ENCODE data around the gene DENND5B.
"Not testable (repeated sequence)": the region's sequence is repeated elsewhere in the genome, so short reads cannot be mapped to it uniquely, and the experiment has no call there.

The DENND5B gene

DNA sequence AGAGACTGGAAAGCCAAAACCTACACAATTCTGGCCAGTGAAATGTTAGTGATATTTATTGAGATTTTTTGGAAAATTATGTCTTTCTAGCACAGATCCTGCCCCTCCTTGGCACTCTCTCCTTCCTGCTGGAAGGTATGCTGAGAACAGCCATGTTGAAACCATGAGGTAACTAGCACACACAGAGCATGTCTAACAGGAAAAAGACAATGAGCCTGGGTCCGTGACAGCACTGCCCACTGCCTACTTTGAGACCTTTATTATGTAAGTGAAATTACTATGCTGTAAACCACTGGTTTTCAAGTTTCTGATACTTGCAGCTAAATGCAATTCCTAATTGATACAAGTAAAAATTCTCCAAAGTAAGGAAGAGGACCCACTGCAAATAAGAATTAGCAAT is 183.4 kb downstream of the DENND5B start:
- no peak overlapping the region for H3K4me3 ChIP-seq
- no peak overlapping the region for H3K27ac ChIP-seq

DNA sequence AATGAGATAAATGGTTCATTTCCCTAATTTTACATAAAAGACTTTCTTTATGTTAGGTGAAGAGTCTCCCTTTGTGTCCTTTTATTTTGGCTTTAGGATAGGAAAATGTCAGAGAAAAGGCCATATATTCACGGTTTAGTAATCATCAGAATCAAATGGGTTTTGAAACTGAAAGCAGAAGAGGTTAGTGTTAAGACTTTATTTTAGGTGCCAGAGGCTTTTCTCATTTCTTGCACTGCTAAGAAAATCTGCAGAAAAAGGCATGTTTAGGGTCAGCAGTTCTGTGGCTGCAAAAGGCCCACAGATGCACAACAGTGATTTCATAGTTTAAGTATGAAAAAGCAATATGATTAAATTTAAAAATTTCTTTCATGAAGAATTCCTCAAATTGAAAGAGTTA is 184.6 kb downstream of the DENND5B start:
- no peak overlapping the region for H3K4me3 ChIP-seq
- H3K27ac ChIP-seq = no peak overlapping the region

DNA sequence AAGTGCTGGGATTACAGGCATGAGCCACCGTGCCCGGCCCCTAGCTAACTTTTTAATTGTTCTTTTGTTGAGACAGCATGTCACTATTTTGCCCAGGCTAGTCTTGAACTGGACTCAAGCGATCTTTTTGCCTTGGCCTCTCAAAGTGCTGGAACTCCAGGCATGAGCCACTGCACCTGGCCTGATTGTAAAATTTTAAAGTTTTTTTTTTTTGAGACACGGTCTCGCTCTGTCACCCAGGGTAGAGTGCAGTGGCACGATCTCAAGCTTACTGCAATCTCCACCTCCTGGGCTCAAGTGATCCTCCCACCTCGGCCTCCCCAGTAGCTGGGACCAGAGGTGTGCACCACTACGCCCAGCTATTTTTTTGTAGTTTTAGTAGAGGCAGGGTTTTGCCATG is 185.9 kb downstream of the DENND5B start:
- H3K4me3 ChIP-seq = no peak overlapping the region
- no peak overlapping the region for H3K27ac ChIP-seq

DNA sequence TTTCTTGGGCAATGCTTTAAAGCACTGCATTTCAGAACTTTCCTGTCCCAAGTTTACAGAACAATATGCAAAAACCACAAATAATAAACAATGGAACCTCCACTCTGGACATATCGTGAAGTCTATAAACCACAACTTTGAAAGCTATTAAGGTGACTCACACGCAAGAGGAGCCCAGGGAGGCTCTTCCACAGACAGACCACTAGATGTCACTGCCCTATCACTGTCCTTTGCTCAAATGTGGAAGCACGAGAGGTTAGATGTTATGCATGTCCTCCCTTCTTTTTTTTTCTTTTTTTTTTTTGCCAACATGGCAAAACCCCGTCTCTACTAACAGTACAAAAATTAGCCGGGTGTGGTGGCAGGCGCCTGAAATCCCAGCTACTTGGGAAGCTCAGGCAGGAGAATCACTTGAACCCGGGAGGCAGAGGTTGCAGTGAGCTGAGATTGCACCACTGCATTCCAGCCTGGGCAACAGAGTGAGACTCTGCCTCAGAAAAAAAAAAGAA is 187.8 kb downstream of the DENND5B start:
- H3K27ac ChIP-seq, H3K4me3 ChIP-seq: not testable (repeated sequence)

DNA sequence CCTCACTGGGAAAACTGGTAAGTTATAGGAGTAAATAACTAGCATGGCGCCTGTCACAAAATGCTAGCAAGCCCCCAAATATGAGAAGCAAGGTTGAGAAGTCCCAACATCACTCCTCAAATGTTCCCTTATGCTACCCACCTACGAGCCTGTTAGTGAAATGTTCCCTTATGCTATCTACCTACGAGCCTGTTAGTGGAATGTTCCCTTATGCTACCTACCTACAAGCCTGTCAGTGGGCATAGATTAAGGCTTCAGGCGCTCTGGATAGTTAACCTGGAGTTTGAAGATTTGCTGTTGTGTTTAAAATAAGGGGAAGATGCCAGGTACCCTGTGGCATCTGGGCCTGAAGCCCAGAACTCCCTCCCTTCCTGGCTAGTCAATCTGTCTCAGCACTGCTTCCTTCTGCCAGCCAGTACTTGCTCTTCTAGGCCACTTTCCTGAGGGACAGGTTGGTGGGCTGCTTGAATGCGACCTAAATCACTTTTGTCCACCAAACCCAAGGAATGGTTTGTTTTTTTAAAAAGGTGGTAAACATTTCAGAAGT is 197.9 kb downstream of the DENND5B start:
- no peak overlapping the region for H3K27ac ChIP-seq
- H3K4me3 ChIP-seq = no peak overlapping the region

DNA sequence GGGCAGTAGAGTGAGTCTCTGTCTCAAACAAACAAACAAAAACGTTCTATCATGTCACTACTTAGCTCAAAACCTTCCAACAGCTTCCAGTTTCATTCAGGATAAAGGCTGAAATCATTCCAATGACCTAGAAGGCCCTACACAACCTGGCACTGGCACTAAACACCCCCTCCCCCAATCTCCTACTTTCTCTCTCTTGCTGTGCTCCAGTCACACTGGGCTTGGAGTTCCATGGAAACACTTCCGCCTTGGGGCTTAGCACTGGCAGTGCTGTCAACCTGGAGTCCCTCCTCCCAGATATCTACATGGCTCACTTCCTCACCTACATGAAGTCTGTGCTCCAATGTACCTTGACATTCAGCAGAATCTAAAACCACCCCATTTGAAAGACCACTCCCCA is 199.9 kb downstream of the DENND5B start:
- H3K27ac ChIP-seq = no peak overlapping the region

DNA sequence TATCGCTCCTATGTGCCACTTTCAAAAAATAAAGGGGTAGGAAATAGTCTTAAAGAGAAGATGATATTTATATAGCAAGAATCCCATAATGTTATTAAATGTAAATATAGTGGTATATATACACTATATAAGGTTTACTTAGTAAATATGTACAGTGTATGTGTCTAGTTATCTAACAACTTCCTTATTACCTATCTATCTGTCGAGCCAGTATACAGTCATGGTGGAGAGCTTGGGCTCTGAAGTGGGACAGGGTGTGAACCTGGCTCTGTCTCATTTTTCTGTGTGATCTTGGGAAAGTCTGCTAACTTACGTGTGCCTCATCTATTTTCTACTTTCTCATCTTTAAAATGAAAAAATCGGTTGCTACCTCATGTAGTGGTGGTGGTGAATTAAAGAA is 202.2 kb downstream of the DENND5B start:
- Histone ChIP-seq H3K27ac (no peak overlapping the region), H3K4me3 (no peak overlapping the region)

More for the DNA sequence above, 199.9 kb downstream of the DENND5B start:
- H3K4me3 ChIP-seq = no peak overlapping the region

DNA sequence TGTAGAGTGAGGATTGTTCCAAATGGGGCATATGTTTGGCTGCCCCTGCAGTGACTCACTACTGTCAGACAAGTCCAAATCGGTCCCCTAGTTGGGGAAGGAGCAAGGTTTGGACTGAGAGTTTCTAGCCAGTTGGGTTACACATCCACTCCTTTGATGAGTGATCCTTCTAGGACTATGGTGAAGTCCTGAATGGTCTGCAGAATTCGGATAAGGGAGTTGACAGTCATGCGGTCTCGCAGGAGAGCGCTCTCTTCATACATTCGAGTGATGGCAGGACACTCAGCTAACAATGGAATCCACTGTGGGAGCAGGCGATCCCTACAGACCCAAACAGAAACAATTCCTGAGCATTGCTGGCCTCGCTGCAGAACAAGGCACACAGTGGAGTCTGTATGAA is 203.5 kb downstream of the DENND5B start:
- Histone ChIP-seq H3K4me3 (no peak overlapping the region), H3K27ac (no peak overlapping the region)

DNA sequence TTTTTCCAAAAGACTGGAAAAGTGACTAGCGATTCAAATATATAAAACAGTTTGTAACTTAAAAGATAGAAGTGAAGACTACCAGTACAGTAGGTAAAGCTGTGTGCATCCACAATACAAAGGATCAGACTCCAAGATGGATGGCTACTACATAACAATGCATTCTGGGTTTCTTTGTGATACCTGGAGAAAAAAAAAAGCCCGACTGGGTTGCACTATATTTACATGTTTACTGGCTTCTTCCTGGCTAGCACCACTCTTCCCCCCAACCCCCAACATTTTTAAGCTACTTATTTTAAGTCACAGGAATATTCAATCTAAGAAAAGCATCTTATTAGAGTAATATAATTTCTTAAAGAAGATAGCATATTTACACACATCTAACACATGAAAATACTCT is 203.9 kb downstream of the DENND5B start:
- no peak overlapping the region for H3K4me3 ChIP-seq
- no peak overlapping the region for H3K27ac ChIP-seq

DNA sequence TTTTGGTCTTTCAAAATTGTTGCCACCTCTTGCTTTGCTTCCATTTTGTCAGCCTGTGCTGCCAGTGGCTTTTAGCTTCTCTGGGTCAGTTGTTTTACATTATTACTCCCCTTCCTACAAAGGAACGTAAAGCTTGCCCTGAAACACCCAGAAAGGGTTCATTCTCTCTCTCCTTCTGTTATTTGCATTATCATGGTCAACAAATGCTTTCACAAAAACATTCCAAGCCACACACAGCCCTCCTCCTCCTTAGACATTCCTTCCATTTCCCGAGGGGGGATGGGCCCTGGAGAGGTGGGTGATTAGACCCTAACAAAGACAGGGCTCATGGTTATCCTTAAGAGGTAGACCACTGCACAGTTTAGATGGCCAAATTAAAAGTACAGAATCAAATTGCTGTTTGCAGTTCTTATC is 204.6 kb downstream of the DENND5B start:
- Histone ChIP-seq H3K27ac (no peak overlapping the region), H3K4me3 (no peak overlapping the region)

DNA sequence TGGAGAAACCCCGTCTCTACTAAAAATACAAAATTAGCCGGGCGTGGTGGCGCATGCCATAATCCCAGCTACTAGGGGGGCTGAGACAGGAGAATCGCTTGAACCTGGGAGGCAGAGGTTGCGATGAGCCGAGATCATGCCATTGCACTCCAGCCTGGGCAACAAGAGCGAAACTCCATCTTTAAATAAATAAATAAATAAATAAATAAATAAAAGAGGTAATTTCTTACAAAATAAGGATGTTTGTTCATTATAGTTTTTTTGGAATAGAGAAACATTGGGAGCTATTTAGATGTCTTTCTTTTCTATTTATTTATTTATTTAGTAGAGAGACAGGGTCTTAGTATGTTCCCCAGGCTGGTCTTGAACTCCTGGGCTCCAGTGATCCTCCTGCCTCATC is 213.7 kb downstream of the DENND5B start:
- H3K4me3 ChIP-seq, H3K27ac ChIP-seq: not testable (repeated sequence)

DNA sequence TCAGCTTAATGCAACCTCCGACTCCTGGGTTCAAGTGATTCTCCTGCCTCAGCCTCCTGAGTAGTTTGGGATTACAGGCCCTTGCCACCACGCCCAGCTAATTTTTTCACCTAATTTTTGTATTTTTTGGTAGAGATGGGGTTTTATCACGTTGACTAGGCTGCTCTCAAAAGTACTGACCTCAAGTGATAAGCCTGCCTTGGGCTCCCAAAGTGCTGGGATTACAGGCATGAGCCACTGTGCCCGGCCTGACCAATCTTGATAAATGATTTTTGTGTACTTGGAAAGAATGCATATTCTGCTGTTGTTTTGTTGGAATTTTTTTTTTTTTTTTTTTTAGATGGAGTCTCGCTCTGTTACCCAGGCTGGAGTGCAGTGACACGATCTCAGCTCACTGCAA is 215.5 kb downstream of the DENND5B start:
- not testable (repeated sequence) for H3K27ac ChIP-seq, H3K4me3 ChIP-seq

DNA sequence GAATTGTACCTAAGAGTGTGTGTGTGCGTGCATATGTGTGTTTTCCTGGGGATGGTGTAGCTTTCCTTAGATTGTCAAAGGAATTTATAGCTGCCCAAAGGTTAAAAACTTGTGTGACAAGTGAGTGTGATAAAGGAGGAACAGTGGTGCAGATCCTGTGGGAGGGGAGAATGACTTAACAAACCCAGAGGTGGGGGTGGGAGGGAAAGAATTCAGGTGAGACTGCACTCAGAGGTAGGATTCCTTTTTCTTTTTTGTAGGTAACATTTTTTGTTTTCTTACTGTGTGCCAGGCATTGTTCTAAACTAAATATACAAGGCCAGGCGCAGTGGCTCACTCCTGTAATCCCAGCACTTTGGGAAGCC is 219.7 kb downstream of the DENND5B start:
- no peak overlapping the region for H3K27ac ChIP-seq
- no peak overlapping the region for H3K4me3 ChIP-seq

DNA sequence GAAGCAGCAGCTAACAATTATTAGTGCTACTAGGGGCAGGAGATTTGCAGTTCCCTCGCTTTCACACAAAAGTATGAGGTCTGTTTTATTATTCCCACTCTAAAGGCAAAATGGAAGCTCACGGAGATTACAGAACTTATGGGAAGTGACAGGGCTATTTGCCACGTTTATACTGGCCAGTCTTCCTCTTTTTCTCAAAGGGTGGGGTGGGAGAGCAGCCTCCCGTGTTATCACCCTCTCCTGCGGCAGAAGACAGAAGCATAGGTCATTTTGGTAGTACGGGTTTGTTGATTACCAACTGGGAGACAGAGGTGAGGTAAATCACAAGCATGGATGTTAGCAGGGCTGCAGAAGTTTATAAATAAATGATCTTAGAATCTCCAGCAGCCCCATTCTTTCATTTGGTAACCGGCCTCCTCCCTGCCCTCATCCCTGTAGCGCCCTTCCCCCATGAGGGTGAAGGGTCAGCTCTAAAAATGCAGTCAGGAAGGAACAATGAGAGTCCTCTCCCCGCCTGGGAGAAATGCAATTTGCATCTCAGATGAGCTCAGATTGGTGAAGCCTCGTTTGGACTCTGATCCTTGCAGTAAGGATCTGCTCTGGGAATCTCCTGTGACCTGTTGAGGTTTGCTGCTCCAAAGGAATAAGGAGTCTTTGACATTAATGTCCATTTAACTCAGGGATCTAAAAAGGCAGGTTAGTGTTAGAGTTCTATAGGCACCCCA is 220.2 kb downstream of the DENND5B start:
- Histone ChIP-seq H3K27ac (peak overlapping the region in 8 of 21 experiments; percentile 13 to 69 (median 34)), H3K4me3 (peak overlapping the region in 4 of 7 experiments; percentile 8 to 31 (median 12))

DNA sequence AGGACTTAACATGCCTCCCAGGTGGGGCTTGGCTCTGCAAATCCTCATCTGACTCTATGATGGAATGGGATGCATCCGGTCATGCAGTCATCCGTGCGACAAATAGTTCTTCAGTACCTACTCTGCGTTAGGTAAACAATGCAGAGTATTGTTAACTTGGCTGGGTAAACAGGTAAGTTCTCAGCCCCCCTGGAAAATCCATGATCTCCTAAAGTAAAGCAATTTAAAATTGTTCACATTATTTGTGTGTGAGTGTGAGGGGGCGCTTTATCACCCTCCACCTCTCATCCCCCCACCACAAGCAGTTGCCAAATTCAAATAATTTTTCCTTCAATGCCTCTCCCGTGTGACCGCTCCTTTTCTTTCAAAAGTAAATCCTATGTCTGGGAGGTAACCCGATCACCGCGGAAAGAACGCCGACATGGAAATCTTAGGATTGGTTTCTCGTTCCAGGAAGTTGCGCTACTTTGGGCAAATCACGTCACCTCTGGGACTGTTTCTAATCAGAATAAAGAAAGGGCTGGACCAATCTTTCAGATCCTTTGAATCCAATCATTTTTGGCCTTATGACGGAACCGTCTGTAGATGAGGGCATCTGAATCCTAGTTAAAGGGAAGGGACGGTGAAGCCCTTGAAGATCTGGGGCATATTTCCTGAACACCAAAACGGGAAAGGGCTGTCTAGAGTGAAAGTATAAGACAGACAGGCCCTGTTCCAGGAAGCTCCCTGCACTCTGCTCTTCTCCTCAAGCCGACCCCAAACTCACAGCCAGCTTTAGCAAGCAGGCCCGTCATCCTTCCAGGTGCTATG is 221.0 kb downstream of the DENND5B start:
- peak overlapping the region in 9 of 21 experiments; percentile 13 to 69 (median 35) for H3K27ac ChIP-seq

DNA sequence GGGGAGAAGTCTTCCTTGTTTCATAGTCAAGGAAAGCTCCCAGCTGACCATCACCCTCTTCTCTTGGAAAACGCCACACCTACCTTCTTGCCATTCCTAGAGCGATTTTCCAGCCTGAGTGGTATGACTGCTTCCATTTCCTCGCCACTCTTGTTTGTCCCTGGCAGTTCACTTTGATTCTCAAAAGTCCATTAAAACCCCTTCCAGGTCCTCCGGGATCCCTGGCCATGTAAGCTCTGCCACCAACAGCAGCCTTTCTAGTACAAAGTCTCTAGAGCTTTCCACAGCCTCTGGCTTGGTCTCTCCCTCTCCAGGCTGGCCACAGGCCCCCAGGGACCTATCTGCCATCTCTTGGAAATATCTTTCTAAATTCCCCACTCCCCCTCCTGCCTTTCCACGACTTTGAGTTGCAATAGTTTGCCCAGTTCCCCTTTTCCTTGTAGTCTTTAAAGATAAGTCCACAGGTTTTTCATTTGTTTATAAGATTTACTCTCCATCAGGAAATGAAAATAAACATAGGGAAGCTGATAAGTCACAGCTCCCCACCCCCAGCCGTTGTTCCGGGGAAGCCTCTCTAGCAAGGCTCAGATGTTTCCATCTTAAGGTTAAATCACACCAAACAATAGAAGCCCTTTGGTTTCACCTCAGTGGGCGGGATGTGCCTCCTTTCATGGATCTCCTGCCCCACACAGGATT is 222.1 kb downstream of the DENND5B start:
- Histone ChIP-seq H3K4me3 (no peak overlapping the region), H3K27ac (peak overlapping the region in 2 of 21 experiments; percentile 23 to 59)

More for the DNA sequence above, 221.0 kb downstream of the DENND5B start:
- H3K4me3 ChIP-seq = peak overlapping the region in 6 of 7 experiments; percentile 0 to 31 (median 10)

DNA sequence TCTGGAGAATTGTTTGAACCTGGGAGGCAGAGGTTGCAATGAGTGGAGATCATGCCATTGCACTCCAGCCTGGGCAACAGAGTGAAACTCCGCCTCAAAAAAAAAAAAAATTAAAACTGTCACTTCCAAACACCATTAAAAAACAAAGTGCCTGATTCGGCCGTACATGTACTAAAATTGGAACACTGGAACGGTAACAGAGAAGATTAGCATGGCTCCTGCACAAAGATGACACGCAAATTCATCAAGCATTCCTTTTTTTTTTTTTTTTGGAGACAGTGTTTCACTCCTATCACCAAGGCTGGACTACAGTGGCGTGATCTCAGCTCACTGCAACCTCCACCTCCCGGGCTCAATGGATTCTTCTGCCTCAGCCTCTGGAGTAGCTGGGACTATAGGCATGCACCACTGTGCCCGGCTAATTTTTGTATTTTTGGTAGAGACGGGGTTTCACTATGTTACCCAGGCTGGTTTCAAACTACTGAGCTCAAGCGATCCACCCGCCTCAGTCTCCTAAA is 224.8 kb downstream of the DENND5B start:
- no peak overlapping the region for H3K27ac ChIP-seq
- no peak overlapping the region for H3K4me3 ChIP-seq

DNA sequence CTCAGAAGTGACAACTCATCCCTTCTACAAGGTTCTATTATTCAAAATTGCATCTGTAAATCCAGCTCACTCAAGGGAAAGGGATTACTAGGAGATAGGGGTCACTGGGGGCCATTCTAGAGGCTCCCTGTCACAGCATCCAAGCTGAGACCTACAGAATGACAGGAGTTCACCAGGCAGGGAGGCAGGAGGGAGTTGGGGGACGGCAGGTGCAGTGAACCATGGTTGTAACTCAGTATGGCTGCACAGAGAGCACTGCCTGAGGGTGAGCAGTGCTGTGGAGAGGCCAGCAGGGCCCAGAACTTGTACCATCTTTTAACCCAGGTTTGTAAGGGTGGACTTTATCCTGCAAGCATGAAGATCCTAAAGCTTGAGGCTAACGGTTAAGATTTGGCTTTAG is 227.1 kb downstream of the DENND5B start:
- no peak overlapping the region for H3K4me3 ChIP-seq
- no peak overlapping the region for H3K27ac ChIP-seq

DNA sequence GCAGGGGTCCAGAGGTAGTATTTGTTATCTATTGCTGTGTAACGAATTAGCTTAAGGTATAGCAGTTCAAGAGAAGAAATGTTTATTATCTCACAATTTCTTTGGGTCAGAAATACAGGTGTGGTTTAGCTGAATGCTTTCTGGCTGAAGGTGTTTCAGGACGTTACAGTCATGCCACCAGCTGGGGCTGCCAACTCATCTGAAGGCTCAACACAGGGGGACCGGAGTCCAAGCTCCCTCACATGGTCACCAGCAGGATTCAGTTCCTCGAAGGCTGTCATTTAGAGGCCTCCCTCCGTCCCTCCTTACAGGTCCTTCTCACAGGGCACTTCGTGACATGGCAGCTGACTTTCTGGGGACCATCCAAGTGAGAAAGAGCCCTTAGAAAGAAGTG is 227.5 kb downstream of the DENND5B start:
- H3K27ac ChIP-seq = no peak overlapping the region

More for the DNA sequence above, 227.5 kb downstream of the DENND5B start:
- H3K4me3 ChIP-seq = no peak overlapping the region

Data from skin epidermis (tissue), 12 donors.